8988T (cell line): ENCODE data around the gene BYSL.

ENCODE experiments used
- DNase-seq: peaks from one replicate; pipeline ENCODE4 v3.0.0; 2011

The BYSL gene

DNA sequence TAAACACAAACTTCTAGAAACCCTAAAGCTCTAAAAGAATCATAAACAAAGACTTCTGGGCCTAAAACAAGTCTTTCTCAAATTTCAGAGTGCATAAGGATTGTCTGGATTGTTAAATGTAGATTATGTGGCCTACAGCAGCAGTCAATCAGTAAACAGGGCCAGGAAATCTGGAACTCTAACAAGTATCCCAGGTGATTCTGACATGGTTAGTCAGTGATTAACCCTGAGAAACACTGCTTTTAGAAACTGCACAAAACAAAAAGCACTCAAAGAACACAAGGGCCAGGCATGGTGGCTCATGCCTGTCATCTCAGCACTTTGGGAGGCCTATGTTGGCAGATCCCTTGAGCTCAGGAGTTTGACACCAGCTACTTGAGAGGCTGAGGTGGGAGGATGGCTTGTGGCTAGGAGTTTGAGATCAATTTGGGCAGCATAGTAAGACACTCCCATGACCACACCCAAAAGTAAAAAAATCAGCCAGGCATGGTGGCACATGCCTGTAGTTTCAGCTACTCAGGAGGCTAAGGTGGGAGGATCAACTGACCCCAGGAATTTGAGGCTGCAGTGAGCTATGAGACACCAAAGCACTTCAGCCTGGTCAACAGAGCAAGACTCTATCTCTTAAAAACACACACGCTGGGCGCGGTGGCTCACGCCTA lies 6.3 kb upstream of the BYSL start:
- DNase-seq: no peak

DNA sequence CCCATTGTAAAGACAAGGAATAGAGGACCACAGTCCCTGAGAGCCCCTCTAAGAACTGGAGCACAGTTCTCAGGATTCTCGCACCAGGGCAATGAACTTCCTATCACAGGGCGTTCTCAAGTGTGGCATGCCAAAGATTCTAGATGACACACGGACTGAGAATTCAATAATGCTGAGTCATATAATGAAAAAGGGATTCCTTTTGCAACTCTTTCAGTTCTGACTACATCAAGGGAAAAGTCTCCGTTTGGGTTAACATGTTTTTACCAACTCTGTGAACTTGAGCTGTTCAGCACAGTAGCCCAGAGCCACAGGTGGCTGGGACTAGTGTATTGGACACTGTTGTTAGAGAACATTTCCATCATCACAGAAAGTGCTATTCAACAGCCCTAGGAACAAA lies 3.8 kb upstream of the BYSL start:
- no peak for DNase-seq

DNA sequence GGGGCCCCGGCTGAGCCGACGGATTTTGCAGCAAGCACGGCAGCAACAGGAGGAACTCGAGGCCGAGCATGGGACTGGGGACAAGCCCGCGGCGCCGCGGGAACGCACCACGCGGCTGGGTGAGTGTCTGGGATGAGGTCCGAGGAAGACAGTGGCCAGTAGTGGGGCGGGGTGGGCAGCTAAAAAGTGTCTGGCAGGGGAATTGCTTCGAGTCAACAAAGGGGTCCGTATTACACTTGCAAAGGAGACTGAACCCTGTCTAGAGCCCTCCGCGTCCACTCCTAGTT lies 356 bp downstream of the BYSL start:
- DNase-seq: no peak

DNA sequence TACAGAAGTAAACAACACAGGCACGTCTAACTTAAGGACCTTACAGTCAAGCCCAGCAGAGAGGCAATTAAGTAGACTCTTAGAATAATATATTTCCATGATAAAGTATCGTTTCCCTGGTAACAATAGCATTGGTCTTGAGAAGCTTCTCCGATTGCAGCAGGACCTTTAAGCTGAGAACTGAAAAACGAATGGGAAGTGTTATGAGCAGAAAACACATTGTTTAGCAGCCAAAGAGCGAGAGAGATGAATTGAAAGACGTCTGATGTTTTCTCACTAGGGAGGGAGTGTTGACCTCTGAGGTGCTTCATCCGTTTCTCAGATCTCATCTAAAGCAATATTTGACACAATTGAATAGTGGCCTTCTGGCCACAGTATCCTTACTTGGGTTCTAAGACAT lies 855 bp downstream of the BYSL start:
- DNase-seq: no peak

DNA sequence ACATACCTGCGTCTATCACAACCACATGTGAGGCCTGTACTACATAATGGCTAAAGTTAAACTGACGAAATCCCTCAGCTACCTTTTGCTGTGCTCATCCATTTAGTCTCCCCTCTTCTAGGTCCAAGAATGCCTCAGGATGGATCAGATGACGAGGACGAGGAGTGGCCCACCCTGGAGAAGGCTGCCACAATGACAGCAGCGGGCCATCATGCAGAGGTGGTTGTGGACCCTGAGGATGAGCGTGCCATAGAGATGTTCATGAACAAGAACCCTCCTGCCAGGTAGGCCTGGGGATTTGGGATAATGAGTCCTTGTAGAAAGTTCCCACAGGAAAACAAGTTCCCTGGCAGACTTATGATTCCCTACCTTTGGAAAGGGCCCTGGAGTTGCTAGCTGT lies 6.0 kb downstream of the BYSL start:
- DNase-seq: no peak

DNA sequence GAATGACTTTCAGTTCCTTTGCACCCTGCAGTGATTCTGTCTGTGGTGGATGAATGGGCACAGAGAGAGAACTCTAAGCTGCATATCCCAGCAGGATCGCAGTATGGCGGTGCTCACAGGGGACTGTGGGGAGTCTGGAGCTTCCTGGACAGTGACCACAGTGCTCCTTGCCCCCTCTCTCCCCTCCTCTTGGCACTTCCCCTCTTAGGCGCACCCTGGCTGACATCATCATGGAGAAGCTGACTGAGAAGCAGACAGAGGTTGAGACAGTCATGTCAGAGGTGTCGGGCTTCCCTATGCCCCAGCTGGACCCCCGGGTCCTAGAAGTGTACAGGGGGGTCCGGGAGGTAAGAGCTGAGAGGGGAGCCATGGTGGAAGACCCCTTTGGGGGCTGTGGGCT lies 8.6 kb downstream of the BYSL start:
- no peak for DNase-seq

DNA sequence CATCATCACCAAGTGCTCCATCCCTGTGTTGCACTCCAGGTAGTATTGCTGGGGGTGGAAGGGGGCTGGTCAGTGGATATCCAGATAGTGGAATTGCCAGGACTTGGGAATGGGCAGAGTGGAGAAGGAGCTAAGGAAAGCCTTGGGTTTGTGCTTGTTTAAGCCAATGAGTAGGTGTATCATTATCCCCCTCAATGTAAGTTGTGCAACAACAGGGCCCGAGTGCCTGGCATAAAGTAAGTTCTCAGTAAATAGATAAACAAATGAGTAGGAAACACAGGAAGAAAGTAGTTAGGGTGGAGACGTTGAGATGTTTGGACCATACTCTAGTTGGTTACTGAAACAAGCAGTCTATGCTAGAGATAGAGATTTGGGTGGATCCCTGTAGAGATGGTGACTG lies 10.5 kb downstream of the BYSL start:
- DNase-seq: no peak

DNA sequence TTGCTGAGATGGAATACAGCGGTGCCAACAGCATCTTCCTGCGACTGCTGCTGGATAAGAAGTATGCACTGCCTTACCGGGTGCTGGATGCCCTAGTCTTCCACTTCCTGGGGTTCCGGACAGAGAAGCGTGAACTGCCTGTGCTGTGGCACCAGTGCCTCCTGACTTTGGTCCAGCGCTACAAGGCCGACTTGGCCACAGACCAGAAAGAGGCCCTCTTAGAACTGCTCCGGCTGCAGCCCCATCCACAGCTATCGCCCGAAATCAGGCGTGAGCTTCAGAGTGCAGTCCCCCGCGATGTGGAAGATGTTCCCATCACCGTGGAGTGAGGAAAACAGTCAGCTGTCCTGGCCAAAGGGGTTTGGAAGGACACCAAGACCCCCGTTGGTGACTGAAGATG lies 11.1 kb downstream of the BYSL start:
- no peak for DNase-seq

DNA sequence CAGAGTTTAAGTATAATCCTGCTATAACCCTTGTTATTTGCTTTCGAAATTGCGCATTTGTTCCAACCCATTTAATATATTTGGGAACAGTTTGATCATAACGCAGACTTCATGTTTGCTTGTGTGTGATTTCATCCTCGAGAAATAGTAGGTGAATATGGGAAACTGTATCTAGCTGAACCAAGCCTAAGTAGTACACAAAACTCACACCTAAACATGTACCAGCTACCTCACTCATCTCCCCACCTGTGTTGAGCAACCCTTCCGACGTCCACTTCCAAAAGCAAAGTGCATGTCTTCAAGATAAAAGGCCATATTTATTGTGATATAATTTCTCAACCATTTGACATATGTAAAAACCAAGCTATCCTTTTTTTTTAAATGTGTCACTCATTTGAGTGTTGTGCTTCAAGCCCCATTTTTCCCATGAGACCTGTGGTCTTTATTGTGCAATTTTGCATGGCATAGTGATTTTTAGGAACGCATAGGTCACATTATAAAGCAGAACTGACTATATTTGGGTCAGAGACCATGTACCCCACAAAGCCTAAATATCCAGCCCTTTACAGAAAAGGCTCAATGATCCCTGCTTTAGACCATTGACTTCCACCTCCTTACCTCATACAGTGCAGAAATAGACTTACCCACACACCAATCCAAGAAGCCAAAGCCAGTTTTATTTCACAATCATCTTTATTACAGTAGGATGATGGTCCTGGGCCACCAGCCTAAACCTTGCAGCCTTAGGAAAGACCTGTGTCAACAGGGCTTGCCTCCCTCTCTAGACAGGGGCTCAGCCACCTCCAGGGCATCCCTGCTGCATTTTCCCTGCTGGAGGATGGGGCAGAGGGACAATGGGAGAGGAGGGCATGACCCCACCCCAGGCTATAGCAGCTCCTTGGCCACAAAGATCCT lies 13.2 kb downstream of the BYSL start:
- no peak for DNase-seq

DNA sequence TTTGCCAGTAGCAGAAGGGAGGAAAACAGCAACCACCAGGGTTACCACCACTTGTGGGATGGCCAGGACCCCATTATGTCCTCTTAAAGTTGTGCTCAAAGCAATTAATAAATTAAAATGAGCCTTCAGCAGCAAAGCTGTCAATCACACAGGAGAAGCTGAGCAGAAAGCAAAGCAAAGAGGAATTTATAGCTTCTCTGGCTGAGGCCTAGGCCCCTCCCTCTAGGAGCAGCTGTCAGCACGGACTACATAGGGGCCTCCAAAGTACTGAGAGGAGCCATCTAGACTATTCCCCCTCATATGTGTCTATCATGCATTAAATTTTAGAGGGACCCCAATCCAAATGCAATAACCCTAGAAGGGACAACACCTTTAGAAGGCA lies 13.9 kb downstream of the BYSL start:
- DNase-seq: no peak

DNA sequence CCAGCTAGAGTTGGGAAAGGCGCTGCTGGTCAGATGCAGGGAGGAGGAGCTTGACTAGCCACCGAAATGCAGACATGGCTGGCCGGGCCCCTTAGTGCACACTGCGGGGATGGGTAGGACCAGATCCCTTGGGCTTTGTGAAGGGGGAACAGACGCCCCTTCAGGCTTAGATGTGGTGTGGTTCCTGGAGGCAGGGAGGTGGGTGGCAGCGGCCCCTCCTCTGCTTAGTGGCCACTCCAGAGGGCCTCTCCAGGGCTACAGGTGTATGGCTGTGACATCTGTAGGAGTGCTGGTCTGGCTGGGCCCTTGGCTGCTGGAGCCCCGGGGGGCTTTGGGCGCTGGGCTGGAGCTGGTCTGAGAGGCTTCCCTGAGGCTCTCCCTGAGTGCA lies 14.4 kb downstream of the BYSL start:
- DNase-seq: no peak

DNA sequence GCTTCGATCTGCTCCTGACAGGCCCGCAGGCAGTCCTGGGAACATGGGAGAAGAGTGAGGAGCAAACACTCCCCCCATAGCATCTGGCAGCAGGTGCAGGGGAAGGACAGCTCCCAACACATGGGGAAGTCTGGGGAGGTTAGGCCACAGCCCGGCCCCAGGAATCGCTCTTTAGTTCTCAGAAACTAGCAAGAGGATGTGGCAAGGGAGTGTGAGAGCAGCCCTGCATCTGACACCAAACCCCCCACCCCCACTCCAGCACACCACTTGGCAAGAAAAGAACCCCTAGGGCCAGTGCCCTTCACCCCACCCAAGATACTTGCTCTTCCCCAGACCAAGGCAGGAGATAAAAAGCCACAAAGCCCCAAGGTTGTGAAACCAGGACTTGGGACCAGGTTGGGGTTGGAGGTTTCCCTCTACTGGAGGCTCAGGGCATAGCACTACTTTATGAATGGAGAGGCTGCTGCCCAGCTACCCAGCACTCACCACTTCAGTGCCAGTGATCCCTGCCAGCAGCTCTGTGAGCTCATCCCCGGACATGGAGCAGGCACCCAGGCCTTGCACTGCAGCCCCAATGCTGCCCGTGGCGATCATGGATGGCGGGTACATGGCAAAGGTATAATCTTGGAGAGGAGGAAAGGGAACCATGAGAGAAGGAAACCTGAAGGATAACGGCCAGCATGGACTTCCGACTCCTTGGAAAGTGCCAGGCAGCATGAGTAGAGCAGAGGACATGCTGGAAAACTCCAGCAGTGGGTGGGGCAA lies 15.0 kb downstream of the BYSL start:
- DNase-seq: peak; percentile 92

DNA sequence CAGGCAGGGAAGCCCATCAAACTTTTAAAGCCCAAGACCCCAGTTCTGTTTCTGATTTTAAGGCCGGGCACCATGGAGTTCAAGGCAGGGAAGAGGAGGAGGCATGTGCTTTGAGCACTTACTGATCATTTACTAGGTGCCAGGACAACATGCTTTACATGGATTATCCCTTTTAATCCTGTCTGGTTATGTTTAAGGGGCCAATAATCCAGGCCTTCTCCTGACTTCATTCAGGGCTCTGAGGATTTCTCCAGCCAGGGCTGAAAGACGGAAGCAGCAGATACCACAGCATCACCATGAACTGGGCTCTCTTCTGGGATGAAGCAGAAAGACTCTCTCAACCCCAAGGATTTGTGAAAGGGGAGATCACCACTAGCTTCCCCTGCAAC lies 16.2 kb downstream of the BYSL start:
- DNase-seq: no peak

DNA sequence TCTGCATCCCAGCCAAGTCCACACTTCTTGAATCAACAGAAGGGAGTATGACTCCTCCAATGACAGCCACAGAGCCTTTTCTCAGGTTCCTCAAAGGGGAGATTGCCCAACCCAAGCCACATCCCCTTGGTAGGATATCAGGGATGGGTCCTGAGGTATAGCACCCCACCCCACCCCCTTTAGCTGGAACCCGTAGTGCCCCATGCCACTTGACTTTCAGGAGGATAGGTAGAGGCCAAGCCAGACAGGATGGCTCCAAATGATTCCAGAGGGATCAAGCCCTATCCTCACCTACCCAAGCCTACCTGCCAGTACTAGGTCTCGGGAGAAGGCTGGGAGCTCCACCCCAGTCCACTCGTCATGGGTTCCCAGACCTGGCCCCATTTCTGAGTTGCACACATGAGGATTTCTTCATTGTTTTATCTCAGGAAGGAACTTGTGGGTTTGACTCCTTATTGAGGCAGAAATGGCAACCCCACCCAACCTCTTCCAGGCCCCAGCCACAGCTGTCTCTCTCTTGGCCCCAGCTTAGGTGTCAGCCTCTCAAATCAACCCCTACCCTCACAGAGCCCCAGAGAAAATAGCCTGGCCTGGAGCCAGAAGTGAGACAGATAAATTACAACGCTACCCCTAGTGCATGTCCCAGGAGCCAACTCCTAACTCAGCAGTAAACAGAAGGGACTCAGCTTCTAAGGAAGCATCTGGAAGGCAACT lies 16.7 kb downstream of the BYSL start:
- no peak for DNase-seq

DNA sequence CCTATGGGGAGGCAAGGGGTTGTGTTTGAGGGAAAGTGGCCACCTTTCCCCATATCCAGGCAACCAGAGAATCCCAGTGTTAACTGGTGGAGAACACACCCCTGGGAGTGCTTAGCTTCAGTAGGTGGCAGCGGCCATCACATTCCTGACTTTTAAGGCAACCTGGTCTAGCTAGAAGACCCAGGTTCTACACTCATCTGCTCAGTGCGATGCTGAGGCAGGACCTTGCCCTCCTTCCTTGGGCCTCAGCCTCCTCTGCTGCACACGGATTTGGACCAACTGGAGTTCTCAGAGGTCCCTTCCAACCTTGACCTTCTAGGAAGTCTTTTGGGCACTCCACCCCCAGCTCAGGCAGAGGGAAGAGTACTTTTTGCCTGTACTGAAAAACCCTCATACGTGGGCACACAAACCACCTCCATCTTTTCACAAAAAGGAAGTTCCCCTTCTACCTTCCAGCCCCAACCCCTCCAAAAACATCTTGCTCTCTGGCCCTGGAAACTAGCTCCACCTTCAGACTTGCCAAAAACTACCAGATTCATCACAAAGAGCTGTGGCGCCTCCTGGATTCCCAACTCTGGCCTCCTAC lies 17.4 kb downstream of the BYSL start:
- no peak for DNase-seq

DNA sequence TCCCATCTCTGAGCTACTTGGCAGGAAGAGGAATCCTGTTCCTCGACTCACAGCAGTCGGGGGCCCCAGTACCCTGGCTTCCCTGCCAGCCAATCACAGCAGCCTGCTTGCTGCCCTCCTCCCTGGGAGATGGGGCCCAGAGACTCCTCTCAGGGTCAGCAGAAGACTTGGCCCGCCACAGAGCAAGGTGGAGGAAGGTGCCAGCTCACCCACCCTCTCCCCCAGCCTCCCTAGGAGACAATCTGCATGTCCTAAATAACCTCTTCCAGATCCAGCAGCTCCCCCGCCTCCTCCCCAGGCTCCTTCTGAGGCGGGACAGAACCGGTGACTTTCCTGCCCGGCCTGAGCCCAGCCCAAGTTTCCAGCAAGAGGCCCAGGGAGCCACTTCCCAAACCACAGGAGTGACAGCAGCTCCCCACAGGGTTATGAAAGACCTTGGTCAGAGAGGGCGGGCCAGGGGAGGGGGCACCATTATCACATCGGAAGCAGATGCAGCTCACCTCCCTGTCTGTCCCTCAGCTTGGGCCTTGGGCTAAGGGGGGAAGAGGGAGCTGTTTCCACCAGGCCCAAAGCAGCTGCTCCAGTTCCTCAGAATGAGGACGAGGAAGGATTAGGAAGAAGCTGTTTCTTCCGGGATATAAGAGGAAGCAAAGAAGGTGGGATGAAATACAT lies 18.0 kb downstream of the BYSL start:
- DNase-seq: no peak

DNA sequence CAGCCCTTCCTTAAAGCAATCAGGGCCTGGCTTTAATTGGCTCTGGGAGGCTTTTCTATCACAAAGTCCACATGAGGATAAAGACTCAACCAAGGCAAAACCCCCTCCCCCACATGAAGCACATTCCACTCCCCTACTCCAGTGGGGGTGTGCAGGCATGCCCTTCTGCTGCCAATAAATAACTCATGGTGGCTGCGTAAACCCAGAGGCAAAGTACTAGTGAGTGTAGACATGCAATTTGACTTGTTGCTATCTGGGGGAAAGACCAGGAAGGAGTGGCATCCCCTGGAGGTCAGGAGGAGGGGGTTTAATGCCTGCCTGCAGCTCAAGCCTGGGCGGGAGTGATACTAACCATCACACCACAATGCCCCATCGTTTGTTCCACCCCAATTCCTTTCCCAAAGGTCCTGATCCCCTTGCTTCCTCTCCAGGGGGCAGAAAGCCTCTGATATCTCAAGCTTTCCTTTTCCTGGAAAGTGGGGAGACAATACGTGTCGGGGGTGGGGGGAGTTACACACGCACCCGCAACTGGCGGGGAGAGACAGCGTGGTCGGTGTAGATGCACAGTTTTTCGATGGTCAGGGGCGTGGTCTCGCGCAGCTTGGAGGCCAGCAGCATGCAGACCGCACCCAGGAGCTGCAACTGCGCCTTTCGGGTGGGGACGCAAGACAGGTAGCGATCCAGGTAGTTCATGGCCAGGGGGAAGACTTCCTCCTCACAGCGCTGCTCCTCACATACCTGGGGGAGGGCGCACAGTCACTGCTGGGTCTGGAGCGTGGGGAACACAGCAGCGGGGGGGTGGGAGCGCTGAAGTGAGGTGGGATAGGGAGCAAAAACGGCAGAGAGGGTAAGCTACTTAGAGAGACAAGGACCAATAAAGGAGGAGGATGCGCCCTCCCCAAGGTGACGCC lies 18.8 kb downstream of the BYSL start:
- DNase-seq: no peak

DNA sequence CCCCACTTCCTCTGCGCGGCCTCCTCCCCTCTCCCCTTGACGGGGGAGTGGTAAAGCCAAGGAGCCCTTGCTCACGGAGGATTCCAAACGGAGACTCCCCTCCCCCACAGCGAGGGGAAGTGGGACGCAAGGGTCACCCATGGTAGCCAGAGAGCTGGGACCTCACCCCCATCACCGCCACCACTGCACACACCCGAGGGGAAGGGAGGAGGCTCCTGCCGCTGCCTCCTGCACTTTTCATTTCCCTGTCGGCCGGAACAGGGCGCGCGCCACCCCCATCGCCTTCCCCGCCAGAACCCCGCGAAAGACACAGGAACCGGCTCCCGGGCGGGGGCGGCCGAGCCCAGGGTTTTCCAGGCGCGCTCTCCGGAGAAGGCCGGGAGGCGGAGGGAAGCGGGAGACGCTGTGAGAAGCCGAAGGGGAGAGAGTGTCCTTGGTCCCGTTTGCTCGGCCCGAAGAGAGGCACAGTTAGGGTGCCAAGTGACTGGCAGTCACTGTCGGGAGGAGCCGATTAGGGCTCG lies 19.5 kb downstream of the BYSL start:
- DNase-seq: no peak

DNA sequence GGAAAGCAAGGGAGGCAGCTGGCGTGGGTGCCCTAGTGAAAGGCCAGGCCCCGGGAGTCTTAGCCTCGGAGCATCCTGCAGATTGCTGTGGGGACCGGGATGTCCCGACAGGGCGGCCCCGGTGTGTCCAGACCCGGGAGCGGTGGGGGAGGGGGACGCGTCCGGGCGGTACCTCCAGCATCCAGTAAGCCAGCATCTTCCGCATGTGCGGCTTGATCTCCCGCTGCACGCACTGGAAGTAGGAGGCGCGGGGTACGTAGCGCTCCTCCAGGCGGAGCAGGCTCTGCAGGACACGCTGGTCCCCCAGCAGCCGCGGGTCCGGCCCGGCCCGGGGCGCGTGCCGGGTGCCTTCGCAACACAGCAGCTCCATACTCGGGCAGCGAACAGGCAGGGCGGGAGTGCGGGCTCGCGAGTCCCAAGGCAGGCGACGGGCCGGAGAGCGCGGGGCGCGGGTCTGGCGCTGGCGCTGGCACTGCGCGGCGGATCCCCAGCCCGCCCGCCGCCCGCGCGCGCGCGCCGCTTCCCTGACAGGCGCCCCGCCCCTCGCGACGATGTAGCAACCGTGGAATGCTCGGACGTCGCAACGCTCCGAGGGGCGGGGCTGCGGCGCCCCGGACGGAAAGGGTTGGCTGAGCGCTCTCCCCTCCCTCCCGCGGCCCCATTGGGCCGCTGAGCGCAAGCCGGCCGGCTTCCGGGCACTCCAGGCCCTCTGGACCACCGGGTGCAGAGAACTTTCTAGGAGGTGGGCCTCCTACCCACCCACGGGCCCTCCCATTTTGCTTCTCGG lies 20.2 kb downstream of the BYSL start, which contains the start of gene CCND3:
CCND3 (minus strand) TSS at position 529 of the 787 bp plus-strand sequence; CDS start at position 370, 159 bp downstream.
- DNase-seq: peak; percentile 69
